Neutrophil (primary cell): ENCODE data around the gene HGD.

ENCODE experiments used
- H3K27ac ChIP-seq: fragments of 200-600 bp; sonication (generic); 2 replicates; pipeline ENCODE4 v1.5.1; 2016; ENCODE audit warnings: mild to moderate bottlenecking, moderate library complexity
- H3K27me3 ChIP-seq: fragments of 200-600 bp; sonication (generic); 2 replicates; pipeline ENCODE4 v1.6.0; 2016; ENCODE audit warnings: mild to moderate bottlenecking
- H3K36me3 ChIP-seq: fragments of 200-600 bp; sonication (generic); 2 replicates; pipeline ENCODE4 v1.5.1; 2017
- H3K4me1 ChIP-seq, 2 experiments: fragments of 200-600 bp in 1 of 2; sonication (generic) in 1 of 2; 1 replicate in 1 of 2; 2 replicates in 1 of 2; pipeline versions ENCODE4 v1.5.1 to v1.6.1; 2013 to 2016; ENCODE audit warnings: low read depth in 1 of 2, low read length in 1 of 2, mild to moderate bottlenecking in 1 of 2, moderate library complexity in 1 of 2; ENCODE audit not compliant: control insufficient read depth in 1 of 2, insufficient read depth in 1 of 2
- H3K4me3 ChIP-seq, 2 experiments: fragments of 200-600 bp in 1 of 2; sonication (generic) in 1 of 2; 1 replicate in 1 of 2; 2 replicates in 1 of 2; pipeline ENCODE4 v1.5.1; 2013 to 2016; ENCODE audit warnings: low read depth in 1 of 2, low read length in 1 of 2, mild to moderate bottlenecking in 1 of 2, moderate library complexity in 1 of 2
- H3K9me3 ChIP-seq: fragments of 200-600 bp; sonication (generic); 2 replicates; pipeline ENCODE4 v1.5.1; 2016
- TF ChIP-seq, protein P1 (sequence below): fragments of 200-600 bp; sonication (generic); IDR thresholded peaks from 2 replicates; pipeline ENCODE4 v1.5.1; 2016; ENCODE audit warnings: antibody characterized with exemption

HGD gene

GRCh38 chr3:120637851-120638559, 44.0 kb downstream of the HGD start:
- Histone ChIP-seq H3K4me3 (no peak overlapping the region), H3K36me3 (no peaks in the 10 kb centered on the region), H3K4me1 (no peaks in the 10 kb centered on the region), H3K27ac (no peak overlapping the region), H3K27me3 (no peaks in the 10 kb centered on the region), H3K9me3 (no peaks in the 10 kb centered on the region)
- TF ChIP-seq, protein P1, sequence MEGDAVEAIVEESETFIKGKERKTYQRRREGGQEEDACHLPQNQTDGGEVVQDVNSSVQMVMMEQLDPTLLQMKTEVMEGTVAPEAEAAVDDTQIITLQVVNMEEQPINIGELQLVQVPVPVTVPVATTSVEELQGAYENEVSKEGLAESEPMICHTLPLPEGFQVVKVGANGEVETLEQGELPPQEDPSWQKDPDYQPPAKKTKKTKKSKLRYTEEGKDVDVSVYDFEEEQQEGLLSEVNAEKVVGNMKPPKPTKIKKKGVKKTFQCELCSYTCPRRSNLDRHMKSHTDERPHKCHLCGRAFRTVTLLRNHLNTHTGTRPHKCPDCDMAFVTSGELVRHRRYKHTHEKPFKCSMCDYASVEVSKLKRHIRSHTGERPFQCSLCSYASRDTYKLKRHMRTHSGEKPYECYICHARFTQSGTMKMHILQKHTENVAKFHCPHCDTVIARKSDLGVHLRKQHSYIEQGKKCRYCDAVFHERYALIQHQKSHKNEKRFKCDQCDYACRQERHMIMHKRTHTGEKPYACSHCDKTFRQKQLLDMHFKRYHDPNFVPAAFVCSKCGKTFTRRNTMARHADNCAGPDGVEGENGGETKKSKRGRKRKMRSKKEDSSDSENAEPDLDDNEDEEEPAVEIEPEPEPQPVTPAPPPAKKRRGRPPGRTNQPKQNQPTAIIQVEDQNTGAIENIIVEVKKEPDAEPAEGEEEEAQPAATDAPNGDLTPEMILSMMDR, result no peak

DNA sequence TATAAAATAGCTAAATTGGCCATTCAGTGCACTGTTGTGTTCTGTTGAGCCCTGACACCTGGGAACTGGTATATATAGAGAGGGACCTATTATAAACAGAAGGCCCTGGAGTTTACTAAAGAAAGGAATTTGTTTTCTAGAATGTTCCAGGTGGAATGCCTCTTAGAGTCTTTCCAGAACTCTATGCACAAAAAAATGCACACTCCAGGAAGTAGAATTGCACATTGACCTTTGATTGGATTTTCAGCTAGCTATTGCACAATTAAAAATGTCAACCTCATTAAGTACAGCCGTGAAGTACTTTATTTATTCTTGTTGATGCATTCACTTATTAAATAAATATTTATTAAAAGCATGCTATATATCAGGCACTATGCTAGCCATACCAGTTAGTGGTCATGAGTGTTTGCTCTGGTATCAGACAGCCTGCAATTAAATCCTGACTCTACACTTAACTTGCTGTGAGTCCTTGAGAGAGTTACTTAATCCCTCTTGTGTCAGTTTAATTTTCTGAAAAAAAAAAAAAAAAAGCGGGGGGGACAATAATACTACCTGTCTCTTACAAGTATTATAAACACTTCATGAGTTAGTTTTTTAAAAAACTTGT, 45.1 kb downstream of the HGD start:
- TF ChIP-seq, protein P1, result no peak
- no peaks in the 10 kb centered on the region for H3K36me3 ChIP-seq
- H3K27ac ChIP-seq, result no peak overlapping the region
- no peaks in the 10 kb centered on the region for H3K9me3 ChIP-seq
- H3K27me3 ChIP-seq, result no peaks in the 10 kb centered on the region
- no peaks in the 10 kb centered on the region for H3K4me1 ChIP-seq
- H3K4me3 ChIP-seq, result no peak overlapping the region

DNA sequence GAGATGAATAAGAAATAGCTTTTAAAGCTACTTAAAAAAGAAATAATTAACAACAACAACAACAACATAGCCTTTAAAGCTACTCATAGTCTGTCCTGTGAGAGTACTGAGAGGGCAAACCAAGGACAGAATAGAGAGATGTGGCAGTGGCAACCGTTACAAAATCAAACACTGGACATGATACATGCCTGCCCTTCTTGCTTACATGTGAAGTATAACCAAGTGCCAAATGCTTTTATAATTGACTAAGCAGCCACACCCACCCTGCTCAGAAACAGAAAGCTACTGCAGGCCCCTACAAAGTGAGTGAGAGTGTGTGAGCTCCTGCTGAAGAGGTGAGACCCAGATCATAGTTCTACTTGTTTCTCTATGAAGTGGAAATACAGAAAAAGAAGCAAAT, 47.5 kb downstream of the HGD start:
- no peak overlapping the region for H3K27ac ChIP-seq
- no peaks in the 10 kb centered on the region for H3K27me3 ChIP-seq
- TF ChIP-seq, protein P1, result no peak
- H3K9me3 ChIP-seq, result no peaks in the 10 kb centered on the region
- no peak overlapping the region for H3K4me3 ChIP-seq
- H3K4me1 ChIP-seq, result no peaks in the 10 kb centered on the region
- H3K36me3 ChIP-seq, result no peaks in the 10 kb centered on the region

DNA sequence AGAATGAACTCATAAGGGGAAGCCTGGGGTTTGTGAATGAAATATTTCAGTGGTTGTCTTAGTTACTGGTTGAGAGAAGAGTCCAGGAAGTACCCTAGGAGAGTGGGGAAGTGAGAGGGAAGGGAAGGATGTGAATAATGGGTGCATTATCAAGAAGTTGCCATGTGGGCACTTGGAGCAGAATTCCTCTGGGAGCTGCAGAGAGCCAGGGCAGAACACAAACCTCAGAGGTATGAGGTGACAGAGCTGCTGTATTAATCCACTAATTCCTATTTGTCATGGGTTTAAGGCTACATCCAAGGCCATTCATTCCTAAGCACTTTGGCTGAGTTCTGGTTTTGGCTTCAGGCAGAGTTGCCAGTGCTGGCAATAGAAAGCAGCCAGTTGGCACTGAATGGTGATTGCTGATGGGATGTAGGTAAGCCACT, 56.9 kb downstream of the HGD start:
- Histone ChIP-seq H3K27ac (no peak overlapping the region), H3K9me3 (no peaks in the 10 kb centered on the region), H3K27me3 (no peaks in the 10 kb centered on the region), H3K4me3 (no peak overlapping the region), H3K36me3 (no peaks in the 10 kb centered on the region), H3K4me1 (no peaks in the 10 kb centered on the region)
- TF ChIP-seq, protein P1, result no peak

DNA sequence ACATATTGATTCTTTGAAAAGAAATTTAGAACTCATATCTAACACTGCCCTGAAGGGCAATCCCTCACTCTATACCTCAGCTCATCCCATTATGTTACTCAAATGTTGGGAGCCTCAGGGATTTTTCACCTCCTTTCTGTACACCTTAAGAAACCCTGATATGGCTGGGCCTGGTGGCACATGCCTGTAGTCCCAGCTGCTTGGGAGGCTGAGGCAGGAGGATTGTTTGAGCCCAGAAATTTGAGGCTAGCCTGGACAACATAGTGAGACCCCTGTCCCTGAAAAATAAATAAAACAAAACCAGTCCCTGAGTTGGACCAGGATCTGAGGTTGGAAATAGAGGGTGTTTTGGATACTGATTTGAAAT, 58.3 kb downstream of the HGD start:
- Histone ChIP-seq H3K9me3 (no peaks in the 10 kb centered on the region), H3K27me3 (no peaks in the 10 kb centered on the region), H3K36me3 (no peaks in the 10 kb centered on the region), H3K4me1 (no peaks in the 10 kb centered on the region), H3K27ac (no peak overlapping the region), H3K4me3 (no peak overlapping the region)
- TF ChIP-seq, protein P1, result no peak
